Measurements from ENCODE around the gene ABCA3.

ABCA3 gene

DNA sequence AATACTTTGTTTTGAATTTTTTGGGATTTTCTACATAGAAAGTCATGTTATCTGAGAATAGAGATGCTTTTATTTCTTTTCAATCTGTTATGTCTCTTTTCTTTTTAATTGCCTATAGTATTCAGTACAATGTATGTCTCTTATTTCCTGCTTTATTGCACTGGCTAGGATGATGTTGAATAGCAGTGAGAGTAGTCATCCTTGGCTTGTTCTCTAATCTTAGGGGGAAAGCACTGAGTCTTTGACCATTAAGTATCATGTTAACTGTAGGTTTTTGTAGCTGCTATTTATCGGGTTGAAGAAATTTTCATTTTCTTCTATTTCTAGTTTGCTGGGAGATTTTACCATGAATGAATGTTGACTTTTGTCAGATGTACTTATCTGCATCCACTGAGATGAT is 10.0 kb upstream of the ABCA3 start:
- DNase-seq, result no peak

DNA sequence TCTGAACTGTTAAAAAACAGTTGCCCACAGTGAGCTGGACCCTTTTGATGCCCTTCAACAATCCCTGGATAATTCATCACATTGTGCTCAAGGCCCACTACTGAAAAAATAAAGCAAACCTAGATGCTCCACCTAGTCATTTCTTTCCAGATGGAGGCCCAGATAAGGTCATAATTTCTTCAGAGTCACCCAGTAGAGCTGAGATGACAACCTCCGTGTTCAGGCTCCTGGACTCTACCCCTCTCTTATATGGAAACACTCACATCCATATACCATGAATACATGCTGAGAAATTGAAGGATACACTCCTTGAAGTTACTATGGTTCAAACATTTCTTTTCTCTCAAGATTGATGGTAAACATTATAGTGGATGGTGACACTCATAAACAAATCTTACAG is 2.7 kb upstream of the ABCA3 start:
- DNase-seq, result no peak

DNA sequence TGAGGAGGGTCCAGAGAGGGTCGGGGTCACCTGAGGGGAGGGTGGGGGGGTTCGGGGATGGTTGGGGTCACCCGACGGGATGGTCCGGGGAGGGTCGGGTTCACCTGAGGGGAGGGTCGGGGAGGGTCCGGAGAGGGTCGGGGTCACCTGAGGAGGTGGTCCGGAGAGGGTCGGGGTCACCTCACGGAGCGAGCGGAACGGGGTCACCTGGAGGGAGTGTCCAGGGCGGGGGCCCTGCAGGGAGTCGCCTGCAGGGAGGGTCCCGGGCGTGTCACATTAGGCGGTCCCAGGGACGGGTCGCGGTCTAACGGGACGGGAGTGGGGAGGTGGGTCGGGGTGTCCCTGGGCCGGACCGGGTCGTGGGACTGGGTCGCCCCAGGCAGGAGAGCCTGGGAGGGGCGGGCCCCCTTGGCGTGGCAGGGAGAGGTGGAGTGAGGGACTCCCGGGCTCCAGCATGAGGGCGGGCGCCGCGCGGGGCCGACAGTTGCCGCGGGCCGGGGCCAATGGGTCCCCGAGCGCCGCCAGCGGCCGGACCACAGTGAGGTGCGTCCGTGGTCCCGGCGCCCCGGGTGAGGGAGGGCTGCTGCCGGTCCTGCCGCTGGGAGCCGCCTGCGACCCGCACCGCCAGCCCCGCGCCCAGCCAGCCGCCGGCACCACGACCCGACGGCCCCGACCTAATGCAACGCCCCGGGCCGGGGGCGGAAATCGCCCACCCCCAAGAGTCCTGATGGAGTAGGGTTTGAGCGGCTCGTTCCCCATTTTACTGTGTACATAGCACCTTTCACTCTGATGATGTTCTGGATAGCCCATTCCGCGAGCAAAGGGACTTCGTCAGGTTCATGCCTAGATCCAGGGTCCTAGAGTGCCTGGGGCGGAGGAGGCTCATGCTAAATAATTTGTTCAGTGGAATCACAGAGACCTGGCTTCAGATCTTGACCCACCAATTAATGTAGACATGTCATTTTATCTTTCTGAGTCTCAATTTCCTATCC is 1.2 kb upstream of the ABCA3 start:
- DNase-seq, result no peak

DNA sequence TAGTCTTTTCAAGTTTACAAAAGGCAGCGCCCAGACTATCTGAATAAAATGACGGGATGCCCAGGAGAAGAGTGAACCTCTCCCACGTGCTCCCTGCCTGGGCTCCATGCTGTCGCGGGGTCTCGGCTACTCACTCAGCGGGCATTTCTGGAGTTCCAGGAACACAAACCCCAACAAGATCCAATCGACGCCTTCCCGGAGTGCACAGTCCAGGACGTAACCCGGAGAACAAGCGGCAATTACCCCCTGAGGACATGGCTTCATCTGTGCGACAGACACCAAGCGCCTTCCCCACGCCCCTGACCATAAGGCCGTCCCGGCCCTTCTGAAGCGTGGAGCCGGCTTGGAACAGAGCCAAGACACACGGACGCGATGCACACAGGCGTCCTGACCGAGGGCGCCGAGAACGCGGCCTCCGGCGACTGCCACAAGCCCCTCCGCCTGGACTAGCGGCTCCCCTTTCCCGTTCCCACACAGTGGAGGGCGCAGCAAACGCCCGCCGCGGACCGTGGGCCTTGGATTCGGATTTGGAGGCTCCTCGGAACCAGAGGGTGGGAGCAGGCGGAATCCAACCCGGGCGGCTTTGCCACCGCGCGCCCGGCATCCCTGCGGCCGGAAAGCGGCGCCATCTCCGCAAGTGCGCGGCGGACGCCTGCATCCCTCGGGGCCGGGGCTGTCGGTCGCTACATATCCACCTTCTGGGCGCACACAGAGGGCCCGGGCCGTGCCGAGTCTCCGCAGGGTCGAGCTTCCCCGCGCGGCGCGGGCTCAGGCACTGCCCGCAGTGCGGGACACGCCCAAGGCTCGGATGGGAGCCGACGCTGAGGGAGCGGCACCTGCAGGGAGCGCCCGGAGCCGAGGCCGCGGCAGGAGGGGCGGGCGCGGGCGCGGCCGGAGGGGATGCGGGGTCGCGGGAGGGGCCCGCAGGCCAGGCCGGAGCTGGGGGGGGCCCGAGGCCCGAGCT is 725 bp downstream of the ABCA3 start:
- peak; percentile 6 for DNase-seq

DNA sequence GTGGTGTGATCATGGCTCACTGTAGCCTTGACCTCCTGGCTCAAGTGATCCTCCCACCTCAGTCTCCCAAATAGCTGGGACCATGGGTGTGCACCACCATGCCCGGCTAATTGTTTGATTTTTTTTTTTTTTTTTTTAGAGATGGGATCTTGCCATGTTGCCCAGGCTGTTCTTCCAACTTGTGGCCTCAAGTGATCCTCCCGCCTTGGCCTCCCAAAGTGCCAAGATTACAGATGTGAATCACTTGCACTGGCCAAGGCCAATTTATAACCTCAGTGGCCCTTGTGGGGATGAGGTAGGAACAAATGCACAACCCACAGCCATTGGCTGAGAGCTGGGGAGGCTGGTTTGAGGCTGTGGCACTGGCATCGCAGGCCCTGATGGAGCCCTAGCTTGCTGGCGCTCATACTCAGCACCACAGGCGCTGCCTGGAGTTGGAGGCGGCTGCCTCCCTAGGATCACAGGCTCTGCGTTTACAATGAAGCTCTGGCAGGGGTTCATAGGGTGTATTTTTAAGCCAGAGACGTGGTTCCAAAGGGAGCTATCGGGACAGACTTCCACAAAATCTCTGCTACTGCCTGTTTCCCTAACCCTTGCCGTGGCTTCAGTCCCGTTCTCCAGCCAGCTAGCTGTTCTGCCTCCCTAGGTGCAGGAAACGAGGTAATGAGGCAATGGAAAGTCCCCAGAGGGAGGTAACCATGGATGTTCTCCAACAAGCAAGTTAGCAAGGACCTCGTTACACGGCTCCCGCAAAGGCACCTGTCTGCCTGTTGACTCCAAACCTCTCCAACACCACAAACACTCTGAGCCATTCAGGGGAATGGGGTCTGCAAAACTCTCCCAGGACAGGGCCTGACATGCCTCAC is 2.9 kb downstream of the ABCA3 start:
- peak; percentile 48 for DNase-seq

DNA sequence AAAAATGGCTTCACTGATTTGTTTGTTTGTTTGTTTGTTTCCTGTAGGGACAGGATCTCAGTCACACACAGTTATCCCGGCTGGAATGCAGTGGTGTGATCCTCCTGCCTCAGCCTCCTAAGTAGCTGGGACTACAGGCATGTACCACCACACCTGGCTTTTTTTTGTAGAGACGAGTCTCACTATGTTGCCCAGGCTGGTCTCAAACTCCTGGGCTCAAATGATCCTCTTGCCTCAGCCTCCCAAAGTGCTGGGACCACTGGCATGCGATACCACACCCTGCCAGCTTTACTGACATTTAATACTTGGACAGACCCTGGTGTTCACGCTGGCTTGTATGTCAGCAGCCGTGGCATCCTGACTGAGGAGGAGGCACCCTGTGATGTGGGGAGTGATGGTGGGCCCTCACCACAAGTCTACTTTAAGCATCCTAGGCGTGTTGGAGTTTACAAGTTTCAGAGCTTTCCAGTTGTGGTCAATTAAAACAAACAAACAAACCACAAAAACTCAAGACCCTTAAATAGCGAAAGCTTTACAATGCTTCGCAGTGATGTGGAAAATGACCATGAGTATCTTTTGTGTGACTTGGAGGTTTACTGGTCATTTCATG is 5.1 kb downstream of the ABCA3 start:
- DNase-seq, result no peak

DNA sequence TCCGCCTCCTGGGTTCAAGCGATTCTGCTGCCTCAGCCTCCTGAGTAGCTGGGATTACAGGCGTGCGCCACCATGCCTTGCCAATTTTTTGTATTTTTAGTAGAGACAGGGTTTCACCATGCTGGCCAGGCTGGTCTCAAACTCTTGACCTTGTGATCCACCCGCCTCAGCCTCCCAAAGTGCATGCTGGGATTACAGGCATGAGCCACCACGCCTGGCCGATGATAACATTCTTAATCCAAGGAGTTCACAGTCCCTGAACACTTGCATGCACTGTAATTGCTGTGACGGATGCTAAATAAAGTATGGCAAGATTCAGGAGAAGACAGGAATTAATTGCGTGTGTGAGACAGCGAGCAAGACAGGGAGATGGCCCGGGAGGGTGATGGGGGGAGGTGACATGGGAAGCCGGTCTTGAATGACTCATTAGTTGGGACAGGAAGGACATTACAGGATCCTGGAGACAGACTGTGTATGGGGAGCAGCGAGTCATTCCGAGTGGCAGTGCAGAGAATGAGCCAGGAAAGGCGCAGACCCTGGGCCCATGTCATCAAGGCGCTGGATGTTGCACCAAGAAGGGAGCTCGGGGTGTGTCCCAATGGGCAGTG is 6.7 kb downstream of the ABCA3 start:
- no peak for DNase-seq

DNA sequence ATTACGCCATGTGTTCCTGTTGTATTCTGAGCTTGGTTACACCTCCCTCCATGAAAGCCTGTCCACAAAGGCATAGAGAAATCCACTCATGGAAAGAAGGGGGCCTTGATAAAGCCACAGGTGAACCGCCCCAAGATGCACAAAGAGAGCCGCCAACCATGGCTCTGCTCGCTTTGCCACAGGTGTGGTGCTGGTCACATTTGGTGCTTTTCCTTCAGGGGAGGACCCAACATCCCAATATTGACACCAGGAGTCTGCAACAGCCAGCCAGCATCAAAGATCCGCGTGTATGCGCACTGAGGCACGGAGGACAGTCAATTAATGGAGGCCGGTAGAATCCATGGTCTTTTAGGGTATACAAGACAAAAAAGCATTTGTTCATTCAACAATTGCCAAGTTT is 7.3 kb downstream of the ABCA3 start:
- DNase-seq, result no peak

DNA sequence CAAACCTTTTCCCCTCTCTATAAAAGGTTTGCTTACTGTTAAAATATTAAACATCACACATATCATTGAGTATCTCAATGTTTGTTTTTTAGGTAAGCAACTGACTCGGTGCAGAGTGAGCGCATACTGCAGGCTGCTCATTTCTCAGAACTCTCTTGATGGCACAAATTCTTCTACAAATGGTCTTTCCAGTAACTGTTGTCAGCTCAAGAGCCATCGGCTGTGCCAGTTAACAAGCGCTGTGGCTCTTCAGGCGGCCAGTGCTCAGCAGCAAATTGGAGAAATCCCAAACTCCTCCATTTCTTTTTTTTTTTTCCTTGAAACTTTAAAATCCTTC is 8.6 kb downstream of the ABCA3 start:
- DNase-seq, result no peak

DNA sequence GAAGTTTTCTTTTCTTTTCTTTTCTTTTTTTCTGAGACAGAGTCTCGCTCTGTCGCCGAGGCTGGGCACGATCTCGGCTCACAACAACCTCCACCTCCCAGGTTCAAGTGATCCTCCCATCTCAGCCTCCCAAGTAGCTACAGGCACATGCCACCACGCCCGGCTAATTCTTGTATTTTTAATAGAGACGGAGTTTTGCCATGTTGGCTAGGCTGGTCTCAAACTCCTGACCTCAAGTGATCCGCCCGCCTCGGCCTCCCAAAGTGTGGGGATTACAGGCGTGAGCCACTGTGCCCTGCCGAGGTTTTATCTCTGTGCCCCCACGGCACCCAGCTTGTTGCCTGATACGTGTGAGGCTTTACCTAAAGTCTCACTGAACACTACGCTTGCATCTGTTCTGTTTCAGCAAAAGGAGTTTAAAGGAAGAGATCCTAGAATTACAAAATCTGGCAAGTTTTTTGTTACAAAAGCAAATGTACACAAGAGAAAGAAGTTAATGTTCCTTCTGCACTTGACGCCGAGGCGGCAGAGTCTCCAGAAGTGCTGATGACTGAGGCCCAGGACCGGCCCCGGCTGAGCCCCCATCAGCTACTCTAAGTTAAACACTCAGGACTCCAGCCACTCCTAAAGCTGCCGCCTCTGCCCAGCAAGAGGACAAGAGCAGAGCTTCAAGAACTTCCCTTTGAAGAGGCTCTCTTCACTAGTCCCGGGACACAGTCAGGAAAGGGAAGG is 9.2 kb downstream of the ABCA3 start:
- DNase-seq, result no peak

DNA sequence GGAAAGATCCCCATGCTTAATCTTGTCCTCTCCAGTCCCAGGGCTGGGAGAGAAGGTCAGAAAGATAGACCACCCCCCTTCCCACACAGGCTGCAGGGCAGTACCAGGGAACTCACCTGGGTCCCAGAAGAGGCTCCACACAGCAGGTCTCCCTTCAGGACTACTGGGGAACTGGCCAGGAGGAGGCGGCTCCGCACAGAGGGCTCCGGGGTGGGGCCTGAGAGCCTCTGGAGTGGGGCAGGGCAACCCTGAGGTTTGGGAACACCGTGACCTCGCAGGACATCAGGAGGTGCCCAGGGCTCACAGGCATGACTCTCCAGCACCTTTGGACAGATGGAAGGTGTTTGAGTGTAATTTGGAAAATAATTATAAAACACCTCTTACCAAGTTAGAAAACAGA is 11.0 kb downstream of the ABCA3 start:
- no peak for DNase-seq

DNA sequence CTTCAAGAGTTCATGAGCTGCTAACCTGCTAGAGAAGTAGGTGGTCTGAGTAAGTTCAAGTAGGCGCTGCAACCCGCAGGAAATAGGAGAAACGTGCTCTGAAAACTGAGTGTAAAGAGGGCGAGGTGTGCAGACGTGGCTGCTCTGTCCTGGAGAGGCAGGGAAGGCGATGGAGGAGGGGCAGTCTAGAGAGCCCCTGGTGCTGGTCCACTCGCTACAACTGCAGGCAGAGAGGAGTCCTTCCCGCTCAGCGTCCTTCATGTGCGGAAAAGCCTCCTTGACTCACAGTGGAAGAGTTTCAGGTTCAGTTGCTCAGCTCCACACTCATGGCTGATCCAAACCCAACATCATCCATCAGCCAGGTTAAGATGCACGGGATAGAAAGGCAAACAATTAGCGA is 12.1 kb downstream of the ABCA3 start:
- no peak for DNase-seq

DNA sequence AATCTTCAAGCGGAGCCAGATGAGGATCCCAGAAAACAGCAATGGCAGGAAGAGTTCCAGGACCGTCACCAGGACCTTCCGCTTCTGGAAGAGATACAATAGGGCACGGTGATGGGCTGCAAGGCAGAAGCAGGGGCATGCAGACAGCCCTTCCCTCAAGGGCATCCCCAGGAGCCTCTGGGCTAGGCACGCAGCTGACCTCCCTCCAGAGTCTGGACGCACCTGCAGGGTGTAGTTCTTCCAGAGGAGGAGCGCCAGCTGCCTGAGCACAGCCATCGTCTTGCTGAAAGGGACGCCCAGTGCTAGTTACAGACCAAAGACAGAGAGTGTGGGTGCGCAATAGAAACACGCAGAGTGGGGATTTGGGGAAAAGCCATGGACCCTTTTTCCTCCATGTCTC is 14.3 kb downstream of the ABCA3 start:
- no peak for DNase-seq

DNA sequence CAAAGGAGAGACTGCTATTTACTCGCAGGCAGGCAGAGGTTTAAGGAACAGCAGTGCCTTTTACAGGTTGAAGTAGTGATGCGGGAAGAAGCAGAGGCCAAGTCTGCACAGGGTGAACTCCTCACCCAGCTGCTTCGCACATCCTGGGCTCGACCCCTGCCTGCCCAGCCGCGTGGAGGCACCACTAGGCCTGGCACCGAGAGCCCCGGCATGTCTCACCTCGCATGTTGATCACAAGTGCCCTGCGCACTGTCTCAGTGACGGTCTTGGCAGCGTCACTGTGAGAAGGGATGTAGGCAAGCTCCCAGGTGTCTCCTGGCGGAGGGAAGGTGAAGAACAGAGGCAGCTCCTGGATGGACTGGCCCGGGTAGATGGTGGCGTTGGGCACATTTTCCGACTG is 14.7 kb downstream of the ABCA3 start:
- DNase-seq, result no peak

DNA sequence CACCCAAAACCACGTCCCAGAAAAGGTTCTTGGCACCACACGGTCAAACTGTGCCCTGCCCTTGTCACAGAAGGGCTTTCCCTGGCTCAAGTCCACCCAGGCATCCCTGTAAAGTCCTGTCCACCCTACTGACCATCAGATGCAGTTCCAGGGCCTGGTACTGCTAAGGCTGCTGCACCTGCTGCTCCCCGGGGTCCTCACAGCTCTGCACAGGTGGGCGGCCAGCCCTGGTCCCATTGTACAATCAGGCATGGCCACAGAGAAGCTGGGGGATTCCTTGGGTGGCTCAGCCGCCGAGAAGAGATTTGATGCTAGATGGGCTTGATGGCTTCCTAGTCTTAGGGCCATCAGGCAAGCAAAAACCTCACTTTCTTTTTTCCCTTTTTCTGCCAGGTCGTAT is 15.3 kb downstream of the ABCA3 start:
- no peak for DNase-seq

DNA sequence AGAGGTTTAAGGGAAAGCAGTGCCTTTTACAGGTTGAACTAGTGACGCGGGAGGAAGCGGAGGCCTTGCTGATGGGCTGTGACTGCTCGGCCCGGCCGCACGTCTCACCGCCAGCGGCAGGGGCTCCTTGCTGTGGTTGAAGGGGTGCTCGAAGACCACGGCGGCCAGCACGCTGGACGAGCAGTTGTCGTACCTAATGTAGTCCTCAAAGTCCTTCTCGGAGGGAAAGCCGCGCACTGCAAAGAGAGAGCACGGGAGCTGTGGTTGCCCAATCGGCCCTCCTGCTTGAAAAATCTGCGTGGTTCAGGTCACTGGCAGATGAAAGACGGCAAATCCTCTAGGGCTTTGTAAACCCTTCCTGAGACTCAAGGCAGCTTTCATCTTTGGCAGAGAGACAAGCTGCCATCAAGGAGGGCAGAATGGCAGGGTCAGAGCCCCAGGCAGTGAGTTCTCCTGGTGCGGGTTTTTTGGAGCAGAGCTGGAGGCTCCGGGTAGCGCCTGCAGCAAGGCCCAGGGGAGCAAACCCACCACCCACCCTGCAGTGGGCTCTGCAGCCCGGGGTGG is 16.1 kb downstream of the ABCA3 start:
- no peak for DNase-seq

DNA sequence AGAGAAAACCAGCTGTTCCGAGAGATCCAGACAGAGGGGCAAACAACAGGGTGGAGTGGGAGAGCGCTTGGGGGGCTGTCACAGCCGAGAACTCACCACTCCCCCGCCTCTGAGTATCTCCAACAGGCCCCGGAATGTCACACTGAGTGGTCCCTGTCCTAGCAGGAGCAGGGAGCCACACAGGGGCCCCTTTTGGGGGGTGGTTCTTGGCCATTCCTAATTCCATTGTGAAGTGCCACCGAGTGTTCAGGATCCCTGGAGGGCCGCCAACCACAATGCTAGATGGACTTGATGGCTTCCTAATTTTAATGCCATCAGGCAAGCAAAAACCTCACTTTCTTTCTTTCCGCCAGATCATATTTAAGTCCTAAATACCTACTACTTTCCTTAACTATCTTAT is 16.8 kb downstream of the ABCA3 start:
- DNase-seq, result no peak

DNA sequence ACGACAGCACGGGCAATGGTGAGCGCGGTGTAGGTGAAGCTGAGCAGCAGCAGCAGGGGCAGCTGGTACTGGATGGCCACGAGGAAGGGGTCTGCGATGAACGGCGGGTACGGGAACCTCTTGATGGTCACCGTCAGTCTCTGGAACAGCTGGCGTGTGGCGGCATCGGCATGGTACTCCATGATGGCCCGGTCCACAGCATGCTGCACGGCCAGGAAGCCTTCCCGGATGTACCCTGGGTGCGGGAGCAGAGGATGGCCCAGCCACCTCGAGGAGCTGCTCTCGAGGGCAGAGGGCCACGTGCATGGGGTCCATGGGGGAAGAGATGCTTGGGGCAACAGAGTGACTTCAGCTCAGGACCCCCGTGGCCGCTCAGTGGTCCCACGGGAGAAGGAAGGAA is 20.9 kb downstream of the ABCA3 start:
- DNase-seq, result no peak

DNA sequence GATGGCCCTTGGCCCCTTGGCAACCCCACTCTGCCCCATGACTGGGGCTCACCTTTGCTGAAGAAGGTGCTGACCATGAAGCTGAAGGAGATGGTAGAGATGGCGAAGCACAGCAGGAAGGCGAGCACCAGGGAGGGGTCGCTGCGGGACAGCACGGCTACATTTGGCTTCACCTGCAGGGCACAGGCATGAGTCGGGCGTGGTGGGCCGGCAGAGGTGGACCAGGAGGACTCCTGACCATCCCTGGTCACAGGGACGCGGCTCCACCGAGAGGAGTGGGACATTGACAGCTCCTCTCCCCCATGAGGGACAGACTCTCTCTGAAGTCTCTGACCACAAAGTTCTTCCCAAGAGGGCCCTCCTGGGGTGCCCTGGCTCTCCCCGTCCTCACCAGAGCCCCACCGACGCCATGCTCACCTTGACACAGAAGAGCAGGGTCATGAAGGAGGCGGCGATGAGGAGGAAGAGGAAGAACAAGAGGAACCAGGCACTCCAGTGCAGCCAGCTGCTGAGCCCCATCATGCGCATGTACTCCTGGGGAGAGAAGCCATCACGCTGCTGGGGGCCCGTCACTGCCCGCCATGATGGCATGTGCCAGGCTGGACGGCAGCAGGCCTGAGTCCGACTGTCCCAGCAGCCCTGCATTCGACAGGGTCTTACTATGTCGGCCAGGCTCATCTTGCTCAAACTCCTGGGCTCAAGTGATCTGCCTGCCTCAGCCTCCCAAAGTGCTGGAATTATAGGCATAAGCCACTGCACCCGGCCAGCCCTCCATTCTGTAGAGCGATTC is 23.1 kb downstream of the ABCA3 start:
- no peak for DNase-seq

All from NCI-H2107 (cell line).